Liver (tissue), 9 donors: Measurements from ENCODE around the gene ATL1. TPM values are rescaled to one million over a fixed set of nuclear protein-coding genes. Genes with fewer than 3 reads are reported as not detected.

Experiments used
- DNase-seq: peaks from one replicate; pipeline ENCODE4 v3.0.0-alpha.2; 2017; ENCODE audit warnings: low spot score
- H3K27ac ChIP-seq, 2 donors: one replicate each; pipeline ENCODE4 v1.7.0; 2013; ENCODE audit warnings: inconsistent platforms in 2 of 2, low read length in 2 of 2, control low read depth in 1 of 2, low read depth in 1 of 2, mild to moderate bottlenecking in 1 of 2
- H3K27me3 ChIP-seq, 4 donors: one replicate each; pipeline versions ENCODE4 v1.6.1 to v1.7.0; 2013; ENCODE audit warnings: low read length in 3 of 4, inconsistent platforms in 1 of 4, mild to moderate bottlenecking in 1 of 4, moderate library complexity in 1 of 4; ENCODE audit not compliant: control insufficient read depth in 4 of 4, insufficient read depth in 4 of 4
- H3K36me3 ChIP-seq, 4 donors: one replicate each; pipeline versions ENCODE4 v1.6.1 to v1.7.0; 2013; ENCODE audit warnings: low read length in 3 of 4, mild to moderate bottlenecking in 3 of 4, low read depth in 1 of 4, moderate library complexity in 1 of 4; ENCODE audit not compliant: control insufficient read depth in 4 of 4, insufficient read depth in 3 of 4
- H3K4me1 ChIP-seq, 4 donors: one replicate each; pipeline versions ENCODE4 v1.6.1 to v1.7.0; 2013; ENCODE audit warnings: low read length in 3 of 4, mild to moderate bottlenecking in 3 of 4, moderate library complexity in 1 of 4; ENCODE audit not compliant: control insufficient read depth in 4 of 4, insufficient read depth in 4 of 4
- H3K4me3 ChIP-seq, 3 donors: one replicate each; pipeline versions ENCODE4 v1.6.1 to v1.7.0; 2013; ENCODE audit warnings: low read length in 3 of 3, control low read depth in 1 of 3, low read depth in 1 of 3, mild to moderate bottlenecking in 1 of 3
- H3K9ac ChIP-seq, 2 donors: one replicate each; pipeline ENCODE4 v1.7.0; 2013; ENCODE audit warnings: low read length in 2 of 2, mild to moderate bottlenecking in 2 of 2, moderate library complexity in 2 of 2, control low read depth in 1 of 2, low read depth in 1 of 2
- H3K9me3 ChIP-seq, 4 donors: one replicate each; pipeline versions ENCODE4 v1.6.1 to v1.7.0; 2013; ENCODE audit warnings: low read length in 3 of 4; ENCODE audit not compliant: control insufficient read depth in 4 of 4
- ATF3 ChIP-seq: IDR thresholded peaks from 2 replicates; pipeline ENCODE4 v1.6.1; 2016; ENCODE audit warnings: antibody characterized with exemption
- CTCF ChIP-seq: fragments of 150-350 bp; IDR thresholded peaks from 2 replicates; pipeline ENCODE4 v1.5.1; 2017; ENCODE audit warnings: improper control_type of control experiment, low read depth, low read length; ENCODE audit not compliant: missing input control
- EGR1 ChIP-seq, 2 donors: IDR thresholded peaks; 2 replicates each; pipeline ENCODE4 v1.6.1; 2016 to 2018; ENCODE audit warnings: antibody characterized with exemption in 2 of 2, low read depth in 2 of 2
- FOXA2 ChIP-seq: IDR thresholded peaks from 2 replicates; pipeline ENCODE4 v1.6.1; 2016; ENCODE audit warnings: antibody characterized with exemption
- HNF4A ChIP-seq, 2 donors: conservative IDR thresholded peaks; 2 replicates each; pipeline ENCODE4 v1.6.1; 2016; ENCODE audit warnings: antibody characterized with exemption in 2 of 2, mild to moderate bottlenecking in 2 of 2
- HNF4G ChIP-seq: IDR thresholded peaks from 2 replicates; pipeline ENCODE4 v1.6.1; 2016; ENCODE audit warnings: antibody characterized with exemption
- JUND ChIP-seq, 2 donors: IDR thresholded peaks; 2 replicates each; pipeline ENCODE4 v1.6.1; 2016; ENCODE audit warnings: antibody characterized with exemption in 2 of 2
- MAX ChIP-seq: IDR thresholded peaks from 2 replicates; pipeline ENCODE4 v1.6.1; 2016; ENCODE audit warnings: antibody characterized with exemption
- RAD21 ChIP-seq, 2 donors: IDR thresholded peaks; 2 replicates each; pipeline ENCODE4 v1.6.1; 2016; ENCODE audit warnings: antibody characterized with exemption in 2 of 2, mild to moderate bottlenecking in 2 of 2
- RXRA ChIP-seq, 2 donors: IDR thresholded peaks; 2 replicates each; pipeline ENCODE4 v1.6.1; 2017 to 2018; ENCODE audit warnings: antibody characterized with exemption in 2 of 2, mild to moderate bottlenecking in 1 of 2
- TAF1 ChIP-seq: conservative IDR thresholded peaks from 2 replicates; pipeline ENCODE4 v1.6.1; 2016; ENCODE audit warnings: antibody characterized with exemption, mild to moderate bottlenecking
- YY1 ChIP-seq: IDR thresholded peaks from 2 replicates; pipeline ENCODE4 v1.6.1; 2016; ENCODE audit warnings: antibody characterized with exemption, mild to moderate bottlenecking
- ZBTB33 ChIP-seq: IDR thresholded peaks from 2 replicates; pipeline ENCODE4 v1.6.1; 2016; ENCODE audit warnings: antibody characterized with exemption
- WGBS: extraction: QIAGEN DNeasy Blood & Tissue Kit; methylation state at CpG from one replicate; pipeline ENCODE4 v1.1.7; 2013; 5-methylcytosine and 5-hydroxymethylcytosine counted together
- polyA plus RNA-seq, 2 donors: library from polyadenylated mRNA; stranded (reverse) in 1 of 2; unstranded in 1 of 2; fragments of 200-250 nt in 1 of 2; fragments of >200 nt in 1 of 2; fragmentation: Nextera tagmentation in 1 of 2; extraction: Ambion mirVana in 1 of 2; gene quantifications; one replicate each; pipeline versions ENCODE4 v1.2.1 to v1.2.3, GENCODE V29; 2013 to 2015
- total RNA-seq, 2 donors: library from RNA; depleted of rRNA; stranded (reverse); fragments of >200 nt; gene quantifications; one replicate each; pipeline ENCODE4 v1.2.3, GENCODE V29; 2014
- donor health status: healthy.
- donor health status: healthy.
- donor health status: healthy.
- donor health status: healthy.
- donor health status: healthy.

Gene ATL1
- total and polyA plus RNA-seq, 4 donors, result 0.17 to 0.79 (median 0.47) TPM

- TF ChIP-seq CTCF (peak; percentile 60), JUND (IDR thresholded peaks at IDR 0.05) (peak in 1 of 2 donors; percentile 4), TAF1 (no peak), HNF4G (no peak), RXRA (IDR thresholded peaks at IDR 0.05) (peak in 1 of 2 donors; percentile 6), ZBTB33 (no peak), MAX (no peak), HNF4A (conservative IDR thresholded peaks at IDR 0.05) (peak; percentile 20 to 21), RAD21 (IDR thresholded peaks at IDR 0.05) (peak; percentile 77 to 83), YY1 (peak; percentile 35), FOXA2 (peak; percentile 11)
- DNase-seq, result no peak
- 19% methylated on average over 4 of the region's 4 CpGs for whole genome bisulfite sequencing
Observed at GRCh38 chr14:50599700-50600444, 39.9 kb downstream of the ATL1 start.

GRCh38 chr14:50600849-50601248 is 40.9 kb downstream of the ATL1 start:
- Histone ChIP-seq H3K4me3 (peak overlapping the region in 2 of 3 donors; percentile 16 to 18), H3K9me3 (no peaks in the 10 kb centered on the region), H3K4me1 (peaks cover 0 to 8% (median 4%) of the 10 kb centered on the region in 4 donors), H3K27ac (no peak overlapping the region), H3K27me3 (no peaks in the 10 kb centered on the region), H3K9ac (no peak overlapping the region), H3K36me3 (no peaks in the 10 kb centered on the region)
- 34% methylated on average over 5 of the region's 5 CpGs for WGBS
- TF ChIP-seq ATF3, result no peak
- no peak for TF ChIP-seq YY1
- TF ChIP-seq EGR1 (IDR thresholded peaks at IDR 0.05; ENCODE audit: low read depth in 2 of 2), result no peak
- TF ChIP-seq CTCF, result no peak
- TF ChIP-seq HNF4A (conservative IDR thresholded peaks at IDR 0.05), result no peak
- no peak for TF ChIP-seq HNF4G
- no peak for TF ChIP-seq MAX
- TF ChIP-seq RXRA (IDR thresholded peaks at IDR 0.05), result no peak
- DNase-seq, result no peak

More at GRCh38 chr14:50599700-50600444, 39.9 kb downstream of the ATL1 start:
- Histone ChIP-seq H3K9ac (no peak overlapping the region), H3K9me3 (no peaks in the 10 kb centered on the region), H3K4me1 (peaks cover 0 to 8% (median 4%) of the 10 kb centered on the region in 4 donors), H3K27me3 (no peaks in the 10 kb centered on the region), H3K27ac (peak overlapping the region in 1 of 2 donors; percentile 28), H3K36me3 (no peaks in the 10 kb centered on the region), H3K4me3 (peak overlapping the region in 2 of 3 donors; percentile 1 to 31)
